Adipocyte (in vitro differentiated cells): ENCODE data around the gene ACE.
A peak's percentile ranks its signal among the peaks of the same experiment; 100 is the strongest.

Experiments
- DNase-seq: peaks from one replicate; pipeline ENCODE4 v3.0.0-alpha.2; 2015; ENCODE audit warnings: low read depth
- H3K27me3 ChIP-seq: replicated peaks from 2 replicates; pipeline ENCODE4 v1.7.0; 2013; ENCODE audit warnings: mild to moderate bottlenecking, low read length, moderate library complexity; ENCODE audit not compliant: control insufficient read depth, insufficient read depth
- H3K36me3 ChIP-seq: 2 replicates; pipeline ENCODE4 v1.7.0; 2013; ENCODE audit warnings: low read length, mild to moderate bottlenecking, moderate library complexity; ENCODE audit not compliant: control insufficient read depth, insufficient read depth, severe bottlenecking
- H3K4me1 ChIP-seq: 2 replicates; pipeline ENCODE4 v1.7.0; 2013; ENCODE audit warnings: mild to moderate bottlenecking, low read length, moderate library complexity; ENCODE audit not compliant: control insufficient read depth, insufficient read depth
- H3K4me3 ChIP-seq: 2 replicates; pipeline ENCODE4 v1.7.0; 2013; ENCODE audit warnings: mild to moderate bottlenecking, low read length, moderate library complexity
- H3K9ac ChIP-seq: 2 replicates; pipeline ENCODE4 v1.7.0; 2013; ENCODE audit warnings: mild to moderate bottlenecking, low read length, moderate library complexity
- H3K9me3 ChIP-seq: 2 replicates; pipeline ENCODE4 v1.7.0; 2013; ENCODE audit warnings: mild to moderate bottlenecking, low read length, moderate library complexity; ENCODE audit not compliant: control insufficient read depth

ACE gene

GRCh38 chr17:63534816-63535455 lies 58.1 kb downstream of the ACE start:
- H3K27me3 ChIP-seq: peaks cover 61% of the 10 kb centered on the region
- no peaks in the 10 kb centered on the region for H3K9me3 ChIP-seq

DNA sequence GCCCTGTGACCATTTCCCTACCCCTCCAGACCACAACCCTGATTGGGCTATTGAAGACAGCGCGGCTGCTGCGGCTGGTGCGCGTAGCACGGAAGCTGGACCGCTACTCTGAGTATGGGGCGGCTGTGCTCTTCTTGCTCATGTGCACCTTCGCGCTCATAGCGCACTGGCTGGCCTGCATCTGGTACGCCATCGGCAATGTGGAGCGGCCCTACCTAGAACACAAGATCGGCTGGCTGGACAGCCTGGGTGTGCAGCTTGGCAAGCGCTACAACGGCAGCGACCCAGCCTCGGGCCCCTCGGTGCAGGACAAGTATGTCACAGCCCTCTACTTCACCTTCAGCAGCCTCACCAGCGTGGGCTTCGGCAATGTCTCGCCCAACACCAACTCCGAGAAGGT lies 58.8 kb downstream of the ACE start:
- Histone ChIP-seq H3K9me3 (no peaks in the 10 kb centered on the region), H3K27me3 (peaks cover 67% of the 10 kb centered on the region), H3K4me1 (peaks cover 9% of the 10 kb centered on the region), H3K36me3 (no peaks in the 10 kb centered on the region), H3K4me3 (no peak overlapping the region), H3K9ac (no peak overlapping the region)
- DNase-seq: no peak

More at GRCh38 chr17:63534816-63535455, 58.1 kb downstream of the ACE start:
- no peak overlapping the region for H3K4me3 ChIP-seq
- H3K4me1 ChIP-seq: peaks cover 9% of the 10 kb centered on the region
- no peaks in the 10 kb centered on the region for H3K36me3 ChIP-seq
- no peak overlapping the region for H3K9ac ChIP-seq
- DNase-seq: no peak

- Histone ChIP-seq H3K9me3 (no peaks in the 10 kb centered on the region), H3K4me1 (no peaks in the 10 kb centered on the region), H3K4me3 (no peak overlapping the region), H3K27me3 (peaks cover 77% of the 10 kb centered on the region), H3K36me3 (no peaks in the 10 kb centered on the region), H3K9ac (no peak overlapping the region)
- no peak for DNase-seq
These were observed 60.1 kb downstream of the ACE start for GRCh38 chr17:63537001-63537400.

- H3K4me3 ChIP-seq: no peak overlapping the region
- no peak overlapping the region for H3K9ac ChIP-seq
- no peaks in the 10 kb centered on the region for H3K9me3 ChIP-seq
- DNase-seq: peak; percentile 20
- peaks cover 80% of the 10 kb centered on the region for H3K27me3 ChIP-seq
- no peaks in the 10 kb centered on the region for H3K4me1 ChIP-seq
- no peaks in the 10 kb centered on the region for H3K36me3 ChIP-seq
These were observed 61.3 kb downstream of the ACE start for GRCh38 chr17:63537991-63538692.

DNA sequence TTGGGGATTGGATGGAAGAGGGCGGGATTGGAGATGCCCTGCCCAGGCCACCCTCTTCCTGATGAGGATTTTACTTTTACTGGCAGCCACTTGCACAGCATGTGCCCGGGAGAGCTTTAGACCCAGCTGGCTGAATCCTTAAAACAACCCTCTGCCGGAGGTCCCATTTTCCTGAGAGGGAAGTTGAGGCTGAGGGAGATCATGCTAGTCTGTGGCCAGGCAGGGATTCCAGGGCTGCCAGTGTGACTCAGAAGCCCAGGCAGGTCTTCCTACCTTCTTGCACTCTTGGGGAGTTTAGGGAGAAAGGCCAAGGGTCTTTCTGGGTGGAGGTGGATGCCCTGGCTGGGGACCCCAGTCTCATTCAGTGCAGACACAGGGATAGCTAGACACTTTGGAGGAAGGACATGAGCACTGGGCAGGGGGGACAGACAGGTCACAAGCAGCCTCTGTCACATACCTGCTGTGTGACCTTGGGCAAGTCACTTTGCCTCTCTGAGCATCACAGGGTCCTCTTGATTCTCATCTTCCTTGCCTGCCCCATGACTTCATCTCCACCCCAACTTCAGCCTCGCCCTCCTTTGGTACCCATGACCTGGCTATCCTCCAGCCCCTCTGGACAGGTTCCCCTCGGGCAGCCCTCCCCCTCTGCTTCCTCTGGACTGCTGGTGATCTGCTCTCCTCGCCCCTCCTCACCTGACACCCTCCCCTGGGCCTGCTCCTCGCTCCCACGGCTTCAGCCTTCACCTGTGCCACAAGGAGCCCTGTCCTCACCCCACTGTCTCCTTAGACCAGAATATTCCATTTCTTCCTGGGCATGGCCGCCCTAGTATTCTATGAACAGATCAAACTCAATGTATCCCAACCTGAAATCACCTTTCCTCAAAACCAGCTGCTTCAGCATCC lies 62.1 kb downstream of the ACE start:
- Histone ChIP-seq H3K9ac (no peak overlapping the region), H3K4me1 (no peaks in the 10 kb centered on the region), H3K4me3 (no peak overlapping the region), H3K36me3 (no peaks in the 10 kb centered on the region), H3K27me3 (peaks cover 76% of the 10 kb centered on the region), H3K9me3 (no peaks in the 10 kb centered on the region)
- no peak for DNase-seq

DNA sequence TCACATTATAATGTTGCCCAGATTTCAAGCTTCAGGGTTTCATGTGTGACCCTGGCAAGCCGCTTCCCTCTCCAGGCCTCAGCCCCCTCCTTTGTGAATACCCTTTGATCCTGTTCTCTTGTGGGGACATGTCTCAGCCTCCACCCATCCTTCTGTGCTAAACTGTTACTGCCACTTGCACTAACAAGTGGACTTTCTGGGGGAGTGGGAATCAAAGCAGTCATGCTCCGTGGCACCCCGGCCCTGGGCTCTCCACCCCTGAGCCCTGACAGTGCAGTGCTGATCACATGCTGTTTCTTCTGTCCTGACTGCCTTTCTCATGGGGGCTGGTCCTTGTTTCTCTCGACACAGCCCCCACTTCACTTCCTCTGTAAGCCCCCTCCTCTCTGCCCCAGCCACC lies 63.7 kb downstream of the ACE start:
- Histone ChIP-seq H3K27me3 (peaks cover 60% of the 10 kb centered on the region), H3K9ac (no peak overlapping the region), H3K36me3 (no peaks in the 10 kb centered on the region), H3K9me3 (no peaks in the 10 kb centered on the region), H3K4me3 (no peak overlapping the region), H3K4me1 (no peaks in the 10 kb centered on the region)
- no peak for DNase-seq

DNA sequence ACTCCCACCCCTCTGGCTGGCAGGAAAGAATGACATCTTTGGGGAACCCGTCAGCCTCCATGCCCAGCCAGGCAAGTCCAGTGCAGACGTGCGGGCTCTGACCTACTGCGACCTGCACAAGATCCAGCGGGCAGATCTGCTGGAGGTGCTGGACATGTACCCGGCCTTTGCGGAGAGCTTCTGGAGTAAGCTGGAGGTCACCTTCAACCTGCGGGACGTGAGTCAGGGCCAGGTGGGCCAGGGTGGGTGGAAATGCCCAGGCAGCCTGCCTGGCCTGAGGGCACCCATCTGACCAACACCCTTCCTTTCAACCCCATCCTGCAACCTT lies 65.3 kb downstream of the ACE start:
- DNase-seq: no peak
- Histone ChIP-seq H3K9ac (no peak overlapping the region), H3K4me3 (no peak overlapping the region), H3K27me3 (peaks cover 52% of the 10 kb centered on the region), H3K9me3 (no peaks in the 10 kb centered on the region), H3K36me3 (no peaks in the 10 kb centered on the region), H3K4me1 (no peaks in the 10 kb centered on the region)

DNA sequence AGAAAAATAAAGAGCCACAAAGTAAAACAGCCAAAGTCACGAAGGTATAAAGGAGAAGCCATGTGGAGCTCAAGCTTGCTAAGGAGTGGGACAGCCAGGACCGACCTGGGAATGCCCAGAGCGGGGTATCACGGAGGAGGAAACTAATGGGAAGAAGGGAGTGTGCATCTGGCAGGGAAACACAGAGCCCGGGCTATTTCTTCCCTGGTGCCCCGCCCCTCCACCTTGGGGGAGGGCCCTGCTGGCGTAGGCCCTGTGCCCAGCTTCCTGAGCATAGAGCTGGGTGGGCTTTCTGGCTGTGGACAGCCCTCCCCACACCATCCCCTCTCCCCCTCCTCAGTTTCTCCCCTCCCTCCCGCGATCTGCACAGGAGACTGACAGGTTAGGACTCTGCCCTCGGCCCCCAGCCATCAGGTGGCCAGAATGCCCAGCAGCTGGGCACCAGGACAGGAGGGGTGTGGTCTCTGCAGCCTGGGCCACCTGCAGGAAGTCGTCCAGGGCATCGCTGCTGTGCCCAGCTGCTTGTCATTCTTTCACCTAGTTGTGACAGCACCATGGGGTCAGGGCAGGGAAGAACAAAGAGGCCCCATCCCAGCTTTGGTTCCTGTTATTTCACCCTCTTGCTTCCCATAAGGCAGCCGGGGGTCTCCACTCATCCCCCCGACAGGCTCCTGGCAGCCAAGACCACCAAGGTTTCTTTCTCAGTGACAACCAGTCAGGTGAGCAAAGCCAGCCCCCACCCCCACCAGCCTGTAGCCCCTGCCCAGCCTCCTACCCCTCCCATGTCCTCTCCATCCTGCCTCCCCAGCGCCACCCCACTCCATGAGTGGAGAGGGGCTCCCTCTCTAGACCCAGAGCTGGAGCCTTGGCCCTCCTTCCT lies 66.3 kb downstream of the ACE start:
- Histone ChIP-seq H3K27me3 (peaks cover 43% of the 10 kb centered on the region), H3K9ac (no peak overlapping the region), H3K36me3 (no peaks in the 10 kb centered on the region), H3K4me1 (no peaks in the 10 kb centered on the region), H3K9me3 (no peaks in the 10 kb centered on the region), H3K4me3 (no peak overlapping the region)
- no peak for DNase-seq

DNA sequence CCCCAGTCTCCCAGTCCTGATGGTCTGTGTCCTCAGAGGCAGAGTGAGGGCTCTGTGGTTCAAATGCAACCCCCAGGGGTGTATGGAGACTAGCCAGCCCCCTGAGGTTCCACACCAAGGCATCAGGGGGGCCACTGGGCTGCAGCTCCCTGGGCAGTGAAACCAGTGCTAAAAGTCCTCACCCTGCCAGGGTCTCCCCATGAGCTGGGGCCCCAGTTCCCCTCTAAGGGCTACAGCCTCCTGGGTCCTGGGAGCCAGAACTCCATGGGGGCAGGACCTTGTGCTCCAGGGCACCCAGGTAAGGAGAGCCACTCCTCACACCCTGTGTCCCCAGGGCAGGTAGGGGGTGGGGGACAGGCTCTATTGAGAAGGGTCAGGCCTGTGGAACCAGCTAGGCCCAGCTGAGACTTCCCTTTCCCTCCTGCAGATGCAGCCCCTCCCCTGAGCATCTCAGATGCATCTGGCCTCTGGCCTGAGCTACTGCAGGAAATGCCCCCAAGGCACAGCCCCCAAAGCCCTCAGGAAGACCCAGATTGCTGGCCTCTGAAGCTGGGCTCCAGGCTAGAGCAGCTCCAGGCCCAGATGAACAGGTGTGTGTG lies 67.1 kb downstream of the ACE start:
- no peaks in the 10 kb centered on the region for H3K9me3 ChIP-seq
- H3K4me1 ChIP-seq: no peaks in the 10 kb centered on the region
- peaks cover 36% of the 10 kb centered on the region for H3K27me3 ChIP-seq
- H3K9ac ChIP-seq: no peak overlapping the region
- DNase-seq: no peak
- no peaks in the 10 kb centered on the region for H3K36me3 ChIP-seq
- no peak overlapping the region for H3K4me3 ChIP-seq

DNA sequence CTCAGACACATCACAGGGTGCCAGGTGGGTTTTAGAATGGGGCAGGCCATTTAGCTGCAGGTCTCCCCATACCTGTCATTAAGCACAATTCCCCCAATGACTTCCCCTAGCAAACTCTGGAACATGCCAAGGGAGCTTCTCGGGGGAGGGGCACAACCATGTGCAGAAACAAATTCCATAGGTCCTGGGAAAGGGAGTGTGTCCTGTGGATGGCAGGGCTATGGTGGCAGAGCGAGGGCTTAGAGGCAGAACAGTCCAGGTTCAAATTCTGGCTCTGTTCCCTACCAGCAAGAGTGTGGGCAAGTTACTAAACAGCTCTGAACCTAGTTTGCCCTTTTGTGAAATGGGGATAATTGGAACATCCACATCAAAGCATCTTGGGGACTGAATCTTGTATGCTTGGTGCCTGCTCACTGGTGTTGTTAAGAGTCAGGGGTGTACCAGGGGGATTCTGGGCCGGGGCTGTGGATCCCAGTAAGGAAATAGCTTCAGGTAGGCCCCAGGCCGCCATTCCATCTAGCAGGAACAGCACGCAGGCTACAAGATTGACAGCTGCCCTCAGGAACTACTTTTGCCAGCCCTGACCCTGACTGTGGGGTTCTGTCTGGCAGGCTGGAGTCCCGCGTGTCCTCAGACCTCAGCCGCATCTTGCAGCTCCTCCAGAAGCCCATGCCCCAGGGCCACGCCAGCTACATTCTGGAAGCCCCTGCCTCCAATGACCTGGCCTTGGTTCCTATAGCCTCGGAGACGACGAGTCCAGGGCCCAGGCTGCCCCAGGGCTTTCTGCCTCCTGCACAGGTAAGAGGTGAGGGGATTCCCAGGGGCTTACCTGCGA lies 67.8 kb downstream of the ACE start:
- Histone ChIP-seq H3K9me3 (no peaks in the 10 kb centered on the region), H3K36me3 (no peaks in the 10 kb centered on the region), H3K27me3 (peaks cover 28% of the 10 kb centered on the region), H3K4me3 (no peak overlapping the region), H3K9ac (no peak overlapping the region), H3K4me1 (peaks cover 6% of the 10 kb centered on the region)
- DNase-seq: no peak
